Lower leg skin (tissue), 3 donors: ENCODE data around the gene MZB1.

Source experiments
- POLR2A ChIP-seq, 2 donors: fragments of 450-650 bp; IDR thresholded peaks; one replicate each; pipeline ENCODE4 v1.6.1; 2016 to 2017; ENCODE audit warnings: antibody characterized with exemption in 2 of 2, mild to moderate bottlenecking in 1 of 2, moderate library complexity in 1 of 2
- TF ChIP-seq, protein P1 (sequence below), 3 donors: fragments of 450-650 bp; IDR thresholded peaks; one replicate each; pipeline ENCODE4 v1.5.1; 2016; ENCODE audit warnings: antibody characterized with exemption in 3 of 3, mild to moderate bottlenecking in 3 of 3, moderate library complexity in 2 of 3

DNA sequence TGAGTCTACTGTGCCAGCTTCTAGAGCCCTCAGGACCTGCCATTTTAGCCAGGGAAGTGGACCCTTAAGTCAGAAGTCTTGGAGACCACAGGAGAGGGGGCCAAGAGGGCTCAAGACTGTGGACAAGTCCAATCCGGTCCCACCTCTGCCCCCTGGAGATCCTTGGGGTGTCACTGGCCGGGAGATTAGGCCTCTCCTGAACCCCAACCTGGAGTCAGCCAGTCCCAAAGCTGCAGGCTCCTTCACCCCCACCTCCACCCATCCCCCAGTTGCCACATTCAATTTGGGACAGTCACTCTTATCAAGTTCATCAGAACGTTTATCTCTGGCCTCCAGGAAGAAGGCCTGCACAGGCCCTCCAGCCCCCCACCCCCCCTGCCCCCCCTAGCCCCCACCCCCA lies 6.9 kb downstream of the MZB1 start:
- TF ChIP-seq, protein P1, sequence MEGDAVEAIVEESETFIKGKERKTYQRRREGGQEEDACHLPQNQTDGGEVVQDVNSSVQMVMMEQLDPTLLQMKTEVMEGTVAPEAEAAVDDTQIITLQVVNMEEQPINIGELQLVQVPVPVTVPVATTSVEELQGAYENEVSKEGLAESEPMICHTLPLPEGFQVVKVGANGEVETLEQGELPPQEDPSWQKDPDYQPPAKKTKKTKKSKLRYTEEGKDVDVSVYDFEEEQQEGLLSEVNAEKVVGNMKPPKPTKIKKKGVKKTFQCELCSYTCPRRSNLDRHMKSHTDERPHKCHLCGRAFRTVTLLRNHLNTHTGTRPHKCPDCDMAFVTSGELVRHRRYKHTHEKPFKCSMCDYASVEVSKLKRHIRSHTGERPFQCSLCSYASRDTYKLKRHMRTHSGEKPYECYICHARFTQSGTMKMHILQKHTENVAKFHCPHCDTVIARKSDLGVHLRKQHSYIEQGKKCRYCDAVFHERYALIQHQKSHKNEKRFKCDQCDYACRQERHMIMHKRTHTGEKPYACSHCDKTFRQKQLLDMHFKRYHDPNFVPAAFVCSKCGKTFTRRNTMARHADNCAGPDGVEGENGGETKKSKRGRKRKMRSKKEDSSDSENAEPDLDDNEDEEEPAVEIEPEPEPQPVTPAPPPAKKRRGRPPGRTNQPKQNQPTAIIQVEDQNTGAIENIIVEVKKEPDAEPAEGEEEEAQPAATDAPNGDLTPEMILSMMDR (IDR thresholded peaks at IDR 0.05) = no peak
- TF ChIP-seq POLR2A (IDR thresholded peaks at IDR 0.05) = no peak
